GM12878 (cell line): ENCODE measurements around the gene SMG5. TPM values are rescaled to one million over a fixed set of nuclear protein-coding genes. Genes with fewer than 3 reads are reported as not detected.

Experiments
- CEBPZ ChIP-seq: fragments of 150-350 bp; IDR thresholded peaks from 2 replicates; pipeline ENCODE4 v1.6.1; 2016; ENCODE audit warnings: low read depth, low read length
- EP300 ChIP-seq, 2 experiments: fragments of 150-350 bp in 1 of 2; IDR thresholded peaks; 2 replicates each; pipeline ENCODE4 v1.6.1; 2011 to 2012; ENCODE audit warnings: low read depth in 2 of 2, low read length in 2 of 2, borderline replicate concordance in 1 of 2, improper control_type of control experiment in 1 of 2, inconsistent platforms in 1 of 2; ENCODE audit not compliant: control insufficient read depth in 1 of 2
- KAT2A ChIP-seq: conservative IDR thresholded peaks from 2 replicates; pipeline ENCODE4 v1.6.1; 2011; ENCODE audit warnings: low read depth, low read length; ENCODE audit not compliant: control insufficient read depth
- MAX ChIP-seq: IDR thresholded peaks from 2 replicates; pipeline ENCODE4 v1.6.1; 2012; ENCODE audit warnings: low read depth, low read length, improper control_type of control experiment
- MYC ChIP-seq: IDR thresholded peaks from 2 replicates; pipeline ENCODE4 v1.6.1; 2011; ENCODE audit warnings: mild to moderate bottlenecking, low read length, moderate library complexity, inconsistent platforms; ENCODE audit not compliant: insufficient read depth, insufficient replicate concordance, insufficient read length, severe bottlenecking
- POLR2AphosphoS2 ChIP-seq: IDR thresholded peaks from 2 replicates; pipeline ENCODE4 v1.6.1; 2011; ENCODE audit warnings: low read depth, mild to moderate bottlenecking, low read length, improper control_type of control experiment, moderate library complexity
- YBX1 ChIP-seq: fragments of 450-650 bp; IDR thresholded peaks from 2 replicates; pipeline ENCODE4 v1.6.1; 2016; ENCODE audit warnings: antibody characterized with exemption
- ZBED1 ChIP-seq: IDR thresholded peaks from 2 replicates; pipeline ENCODE4 v1.6.1; 2016; ENCODE audit warnings: borderline replicate concordance
- polyA plus RNA-seq, 11 experiments: library from polyadenylated mRNA; depleted of rRNA in 4 of 11; unstranded in 6 of 11; stranded (reverse) in 5 of 11; fragments of >200 nt; fragmentation: Nextera tagmentation in 4 of 11; fragmentation: Illumina TruSeq in 1 of 11; extraction: Ambion mirVana in 4 of 11; extraction: Trizol in 1 of 11; gene quantifications; 1 replicate in 1 of 11; 2 replicates in 10 of 11; pipeline versions ENCODE4 v1.2.1 to v1.2.3, GENCODE V29; 2011 to 2016; ENCODE audit warnings: inconsistent platforms in 2 of 11, missing spikeins in 2 of 11, low read depth in 1 of 11
- total RNA-seq, 4 experiments: library from RNA; depleted of rRNA in 3 of 4; stranded (reverse); fragments of >200 nt in 3 of 4; fragmentation: Illumina TruSeq in 1 of 4; extraction: Trizol in 1 of 4; gene quantifications; 2 replicates each; pipeline versions ENCODE4 v1.2.1 to v1.2.3, GENCODE V29; 2013 to 2021
- TF ChIP-seq, protein P1 (sequence below): fragments of 450-650 bp; IDR thresholded peaks from 2 replicates; pipeline ENCODE4 v1.6.1; 2017; ENCODE audit warnings: low read depth, mild to moderate bottlenecking, moderate library complexity
- TF ChIP-seq, protein P2 (sequence below): fragments of 450-650 bp; IDR thresholded peaks from 2 replicates; pipeline ENCODE4 v1.6.1; 2017; ENCODE audit warnings: mild to moderate bottlenecking, moderate library complexity
- TF ChIP-seq, protein P3 (sequence below): fragments of 450-650 bp; formaldehyde crosslinking; IDR thresholded peaks from 2 replicates; pipeline ENCODE4 v1.4.0; 2020; ENCODE audit warnings: mild to moderate bottlenecking, moderate library complexity
- TF ChIP-seq, protein P4 (sequence below): IDR thresholded peaks from 2 replicates; pipeline ENCODE4 v1.6.1; 2012; ENCODE audit warnings: low read depth, low read length, improper control_type of control experiment

Gene SMG5
- total and polyA plus RNA-seq, 10 of the 15 experiments (the other 5 are each of a cell fraction or from before 2014, with no cell fraction given) = 0.76 to 61.5 (median 48.8) TPM

DNA sequence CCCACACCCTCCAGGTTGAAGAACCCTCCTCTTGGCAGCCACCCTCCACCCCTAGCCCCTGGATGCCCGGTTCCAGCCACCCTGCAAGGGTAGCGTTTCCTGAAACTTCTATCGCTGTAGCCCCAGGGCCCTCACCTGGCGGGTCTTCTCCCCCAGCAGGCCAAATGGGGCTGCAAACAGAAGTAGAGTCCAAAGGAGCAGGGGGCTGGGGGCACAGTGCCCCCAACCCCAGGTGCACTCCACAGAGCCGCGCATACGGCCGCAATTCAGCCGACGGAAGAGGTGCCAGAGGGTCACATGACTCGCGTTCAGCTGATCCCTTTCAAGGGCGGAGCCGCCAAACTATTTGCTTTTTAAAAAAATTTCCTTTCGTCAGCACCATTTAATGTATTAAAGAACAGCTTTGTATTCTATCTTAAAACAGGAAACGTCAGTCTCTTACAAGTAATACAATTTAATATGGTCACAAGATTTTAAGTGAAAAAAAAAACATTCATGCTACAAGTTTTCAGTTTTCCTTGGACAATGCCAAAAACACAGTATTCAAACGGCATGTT lies 12.8 kb upstream of the SMG5 start, which contains the start of gene GLMP (continued):
- no peak for TF ChIP-seq CEBPZ
- 0 out of 2 replicates have a peak, but pooled peaks have one; percentile 65 for TF ChIP-seq POLR2AphosphoS2
- no peak for TF ChIP-seq KAT2A
- TF ChIP-seq, protein P1, sequence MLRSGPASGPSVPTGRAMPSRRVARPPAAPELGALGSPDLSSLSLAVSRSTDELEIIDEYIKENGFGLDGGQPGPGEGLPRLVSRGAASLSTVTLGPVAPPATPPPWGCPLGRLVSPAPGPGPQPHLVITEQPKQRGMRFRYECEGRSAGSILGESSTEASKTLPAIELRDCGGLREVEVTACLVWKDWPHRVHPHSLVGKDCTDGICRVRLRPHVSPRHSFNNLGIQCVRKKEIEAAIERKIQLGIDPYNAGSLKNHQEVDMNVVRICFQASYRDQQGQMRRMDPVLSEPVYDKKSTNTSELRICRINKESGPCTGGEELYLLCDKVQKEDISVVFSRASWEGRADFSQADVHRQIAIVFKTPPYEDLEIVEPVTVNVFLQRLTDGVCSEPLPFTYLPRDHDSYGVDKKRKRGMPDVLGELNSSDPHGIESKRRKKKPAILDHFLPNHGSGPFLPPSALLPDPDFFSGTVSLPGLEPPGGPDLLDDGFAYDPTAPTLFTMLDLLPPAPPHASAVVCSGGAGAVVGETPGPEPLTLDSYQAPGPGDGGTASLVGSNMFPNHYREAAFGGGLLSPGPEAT = peak; percentile 83; the same call in 1 of the 2 replicates
- TF ChIP-seq MAX = no peak; the same call in 1 of the 2 replicates
- no peak for TF ChIP-seq MYC
- TF ChIP-seq ZBED1 = no peak
- TF ChIP-seq, protein P2, sequence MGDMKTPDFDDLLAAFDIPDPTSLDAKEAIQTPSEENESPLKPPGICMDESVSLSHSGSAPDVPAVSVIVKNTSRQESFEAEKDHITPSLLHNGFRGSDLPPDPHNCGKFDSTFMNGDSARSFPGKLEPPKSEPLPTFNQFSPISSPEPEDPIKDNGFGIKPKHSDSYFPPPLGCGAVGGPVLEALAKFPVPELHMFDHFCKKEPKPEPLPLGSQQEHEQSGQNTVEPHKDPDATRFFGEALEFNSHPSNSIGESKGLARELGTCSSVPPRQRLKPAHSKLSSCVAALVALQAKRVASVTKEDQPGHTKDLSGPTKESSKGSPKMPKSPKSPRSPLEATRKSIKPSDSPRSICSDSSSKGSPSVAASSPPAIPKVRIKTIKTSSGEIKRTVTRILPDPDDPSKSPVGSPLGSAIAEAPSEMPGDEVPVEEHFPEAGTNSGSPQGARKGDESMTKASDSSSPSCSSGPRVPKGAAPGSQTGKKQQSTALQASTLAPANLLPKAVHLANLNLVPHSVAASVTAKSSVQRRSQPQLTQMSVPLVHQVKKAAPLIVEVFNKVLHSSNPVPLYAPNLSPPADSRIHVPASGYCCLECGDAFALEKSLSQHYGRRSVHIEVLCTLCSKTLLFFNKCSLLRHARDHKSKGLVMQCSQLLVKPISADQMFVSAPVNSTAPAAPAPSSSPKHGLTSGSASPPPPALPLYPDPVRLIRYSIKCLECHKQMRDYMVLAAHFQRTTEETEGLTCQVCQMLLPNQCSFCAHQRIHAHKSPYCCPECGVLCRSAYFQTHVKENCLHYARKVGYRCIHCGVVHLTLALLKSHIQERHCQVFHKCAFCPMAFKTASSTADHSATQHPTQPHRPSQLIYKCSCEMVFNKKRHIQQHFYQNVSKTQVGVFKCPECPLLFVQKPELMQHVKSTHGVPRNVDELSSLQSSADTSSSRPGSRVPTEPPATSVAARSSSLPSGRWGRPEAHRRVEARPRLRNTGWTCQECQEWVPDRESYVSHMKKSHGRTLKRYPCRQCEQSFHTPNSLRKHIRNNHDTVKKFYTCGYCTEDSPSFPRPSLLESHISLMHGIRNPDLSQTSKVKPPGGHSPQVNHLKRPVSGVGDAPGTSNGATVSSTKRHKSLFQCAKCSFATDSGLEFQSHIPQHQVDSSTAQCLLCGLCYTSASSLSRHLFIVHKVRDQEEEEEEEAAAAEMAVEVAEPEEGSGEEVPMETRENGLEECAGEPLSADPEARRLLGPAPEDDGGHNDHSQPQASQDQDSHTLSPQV = no peak
- TF ChIP-seq, protein P3, sequence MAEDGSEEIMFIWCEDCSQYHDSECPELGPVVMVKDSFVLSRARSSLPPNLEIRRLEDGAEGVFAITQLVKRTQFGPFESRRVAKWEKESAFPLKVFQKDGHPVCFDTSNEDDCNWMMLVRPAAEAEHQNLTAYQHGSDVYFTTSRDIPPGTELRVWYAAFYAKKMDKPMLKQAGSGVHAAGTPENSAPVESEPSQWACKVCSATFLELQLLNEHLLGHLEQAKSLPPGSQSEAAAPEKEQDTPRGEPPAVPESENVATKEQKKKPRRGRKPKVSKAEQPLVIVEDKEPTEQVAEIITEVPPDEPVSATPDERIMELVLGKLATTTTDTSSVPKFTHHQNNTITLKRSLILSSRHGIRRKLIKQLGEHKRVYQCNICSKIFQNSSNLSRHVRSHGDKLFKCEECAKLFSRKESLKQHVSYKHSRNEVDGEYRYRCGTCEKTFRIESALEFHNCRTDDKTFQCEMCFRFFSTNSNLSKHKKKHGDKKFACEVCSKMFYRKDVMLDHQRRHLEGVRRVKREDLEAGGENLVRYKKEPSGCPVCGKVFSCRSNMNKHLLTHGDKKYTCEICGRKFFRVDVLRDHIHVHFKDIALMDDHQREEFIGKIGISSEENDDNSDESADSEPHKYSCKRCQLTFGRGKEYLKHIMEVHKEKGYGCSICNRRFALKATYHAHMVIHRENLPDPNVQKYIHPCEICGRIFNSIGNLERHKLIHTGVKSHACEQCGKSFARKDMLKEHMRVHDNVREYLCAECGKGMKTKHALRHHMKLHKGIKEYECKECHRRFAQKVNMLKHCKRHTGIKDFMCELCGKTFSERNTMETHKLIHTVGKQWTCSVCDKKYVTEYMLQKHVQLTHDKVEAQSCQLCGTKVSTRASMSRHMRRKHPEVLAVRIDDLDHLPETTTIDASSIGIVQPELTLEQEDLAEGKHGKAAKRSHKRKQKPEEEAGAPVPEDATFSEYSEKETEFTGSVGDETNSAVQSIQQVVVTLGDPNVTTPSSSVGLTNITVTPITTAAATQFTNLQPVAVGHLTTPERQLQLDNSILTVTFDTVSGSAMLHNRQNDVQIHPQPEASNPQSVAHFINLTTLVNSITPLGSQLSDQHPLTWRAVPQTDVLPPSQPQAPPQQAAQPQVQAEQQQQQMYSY (CRISPR knock-in tag) = no peak
- TF ChIP-seq, protein P4, sequence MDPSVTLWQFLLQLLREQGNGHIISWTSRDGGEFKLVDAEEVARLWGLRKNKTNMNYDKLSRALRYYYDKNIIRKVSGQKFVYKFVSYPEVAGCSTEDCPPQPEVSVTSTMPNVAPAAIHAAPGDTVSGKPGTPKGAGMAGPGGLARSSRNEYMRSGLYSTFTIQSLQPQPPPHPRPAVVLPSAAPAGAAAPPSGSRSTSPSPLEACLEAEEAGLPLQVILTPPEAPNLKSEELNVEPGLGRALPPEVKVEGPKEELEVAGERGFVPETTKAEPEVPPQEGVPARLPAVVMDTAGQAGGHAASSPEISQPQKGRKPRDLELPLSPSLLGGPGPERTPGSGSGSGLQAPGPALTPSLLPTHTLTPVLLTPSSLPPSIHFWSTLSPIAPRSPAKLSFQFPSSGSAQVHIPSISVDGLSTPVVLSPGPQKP = no peak
- TF ChIP-seq YBX1 = no peak
- TF ChIP-seq EP300 (IDR thresholded peaks at IDR 0.05; ENCODE audit: borderline replicate concordance in 1 of 2, control insufficient read depth in 1 of 2, low read depth in 2 of 2, low read length in 2 of 2) = no peak
